KBM-7 (cell line): Measurements from ENCODE around the gene UNC13A.
"Not testable (repeated sequence)": the region's sequence is repeated elsewhere in the genome, so short reads cannot be mapped to it uniquely, and the experiment has no call there.

ENCODE experiments used
- DNase-seq: peaks from one replicate; pipeline ENCODE4 v3.0.0-alpha.2; 2015
- in situ Hi-C: fragments of 300-500 bp; cut with MboI; formaldehyde crosslinking; loops from 2 replicates; pipeline ENCODE4 v1.14.3; 2020; ENCODE audit warnings: low sequenced_read_pairs, low pct_unique_long_range_greater_than_20kb, mixed read lengths

UNC13A gene

DNA sequence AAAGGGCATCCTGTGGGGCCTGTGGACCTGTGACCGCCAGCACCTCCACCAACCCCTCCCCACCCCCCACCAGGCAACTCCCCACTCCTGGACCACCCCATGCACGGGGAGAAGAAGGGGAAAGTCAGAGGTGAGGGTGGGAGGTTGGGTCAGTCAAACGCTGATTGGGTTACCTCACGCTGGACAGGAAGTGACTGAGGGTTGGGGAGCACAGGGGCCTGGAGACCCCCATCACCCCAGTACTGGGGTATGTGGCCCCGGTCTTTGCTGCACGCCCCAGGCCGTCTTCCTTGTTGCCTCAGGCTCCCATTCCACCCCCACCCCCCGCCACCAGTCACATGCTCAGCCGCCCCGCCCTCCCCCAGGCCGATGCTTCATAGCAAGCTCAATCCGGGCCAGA is 73.7 kb downstream of the UNC13A start:
- in situ Hi-C loops = no loop called here

DNA sequence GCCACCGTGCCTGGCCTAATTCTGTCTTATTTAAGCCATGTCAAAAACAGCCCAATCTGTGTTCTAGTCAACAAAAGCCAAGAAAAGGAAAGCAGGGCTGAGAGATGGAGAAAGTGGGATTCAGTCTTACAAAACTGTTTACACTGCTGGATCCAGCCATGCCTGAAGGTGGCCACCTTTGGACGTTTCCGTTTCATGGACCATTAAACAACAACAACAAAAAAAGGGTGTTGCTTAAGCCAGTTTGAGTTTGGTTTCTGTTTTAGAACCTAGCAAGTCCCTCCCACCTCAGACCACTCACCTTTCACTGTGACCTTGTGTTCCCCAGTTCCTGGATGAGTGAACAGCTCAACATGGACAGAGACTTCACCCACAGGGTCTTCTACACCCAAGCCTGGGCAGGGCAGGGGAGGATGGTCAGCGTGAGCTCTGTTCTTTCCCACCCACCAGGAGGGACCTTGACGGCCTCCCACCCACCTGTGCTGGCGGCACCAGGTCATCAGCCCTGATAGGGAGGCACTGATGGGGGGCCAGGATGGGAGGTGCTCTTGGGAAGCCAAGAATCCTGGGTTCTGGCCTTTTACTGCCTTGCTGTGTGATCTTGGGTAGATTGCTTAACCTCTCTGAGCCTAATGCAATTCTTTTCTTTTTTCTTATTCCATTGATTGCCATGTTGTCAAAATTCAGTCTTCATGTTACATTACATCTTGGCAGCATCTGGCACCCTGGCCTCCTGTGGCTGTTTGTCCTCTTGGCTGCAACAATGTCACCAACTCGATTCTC is 76.5 kb downstream of the UNC13A start:
- in situ Hi-C loops = no loop called here
- DNase-seq = no peak

More for the DNA sequence above, 73.7 kb downstream of the UNC13A start:
- DNase-seq = no peak

DNA sequence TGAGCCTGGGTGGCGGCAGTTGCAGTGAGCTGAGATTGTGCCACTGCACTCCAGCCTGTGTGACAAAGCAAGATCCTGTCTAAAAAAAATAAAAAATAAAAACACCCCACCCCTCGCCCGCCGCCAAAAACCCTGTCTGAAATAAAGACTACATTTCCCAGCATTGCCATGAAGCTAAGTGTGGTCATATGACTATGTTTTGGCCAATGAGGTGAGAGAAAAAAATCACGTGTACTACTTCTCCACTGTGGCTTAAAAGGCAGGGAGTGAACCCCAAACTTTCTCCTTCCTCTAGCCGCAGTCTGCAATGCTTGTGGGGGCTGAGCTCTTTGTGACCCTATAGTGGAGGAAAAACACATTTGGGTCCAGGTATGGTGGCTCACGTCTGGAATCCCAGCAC is 77.8 kb downstream of the UNC13A start:
- in situ Hi-C loops = no loop called here
- no peak for DNase-seq

DNA sequence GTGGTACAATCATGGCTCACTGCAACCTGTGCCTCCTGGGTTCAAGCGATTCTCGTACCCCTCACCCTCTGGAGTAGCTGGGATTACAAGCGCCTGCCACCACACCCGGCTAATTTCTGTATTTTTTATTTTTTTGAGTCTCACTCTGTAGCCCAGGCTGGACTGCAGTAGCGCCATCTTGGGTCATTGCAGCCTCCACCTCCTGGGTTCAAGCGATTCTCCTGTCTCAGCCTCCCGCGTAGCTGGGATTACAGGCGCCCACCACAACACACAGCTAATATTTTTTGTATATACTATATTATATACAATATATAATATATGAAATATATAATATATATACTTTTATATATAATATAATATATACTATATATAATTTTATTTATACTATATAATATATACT is 80.2 kb downstream of the UNC13A start:
- no peak for DNase-seq

DNA sequence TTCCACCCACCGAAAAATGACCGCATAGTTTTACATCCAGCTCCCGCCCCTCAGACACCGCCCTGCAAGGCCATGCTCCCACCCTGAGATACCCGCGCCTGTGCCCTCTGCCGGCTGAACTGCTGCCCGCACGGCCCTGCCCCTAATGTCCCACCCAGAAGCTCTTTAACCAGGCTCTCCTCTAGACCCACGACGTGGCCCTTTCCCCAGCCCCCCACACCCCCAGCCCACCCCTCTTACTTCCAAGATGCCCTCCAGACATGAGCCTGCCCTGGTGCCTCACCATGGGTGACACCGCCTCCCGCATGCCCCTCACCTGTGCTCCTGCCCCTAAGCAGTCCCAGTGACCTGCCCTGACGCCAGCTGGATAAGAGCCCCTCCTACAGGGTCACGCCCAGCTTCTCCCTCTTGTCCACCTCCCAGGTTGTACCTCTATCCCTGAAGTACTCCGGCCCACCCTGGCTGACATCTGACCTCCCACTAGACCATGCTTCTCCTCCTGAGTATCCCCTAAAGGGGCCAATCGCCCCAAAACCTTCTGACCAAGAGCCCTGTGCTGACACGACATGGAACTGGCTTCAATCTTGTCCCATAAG is 81.5 kb downstream of the UNC13A start:
- no peak for DNase-seq
- in situ Hi-C loops = no loop called here

More for the DNA sequence above, 80.2 kb downstream of the UNC13A start:
- in situ Hi-C loops = no loop called here

DNA sequence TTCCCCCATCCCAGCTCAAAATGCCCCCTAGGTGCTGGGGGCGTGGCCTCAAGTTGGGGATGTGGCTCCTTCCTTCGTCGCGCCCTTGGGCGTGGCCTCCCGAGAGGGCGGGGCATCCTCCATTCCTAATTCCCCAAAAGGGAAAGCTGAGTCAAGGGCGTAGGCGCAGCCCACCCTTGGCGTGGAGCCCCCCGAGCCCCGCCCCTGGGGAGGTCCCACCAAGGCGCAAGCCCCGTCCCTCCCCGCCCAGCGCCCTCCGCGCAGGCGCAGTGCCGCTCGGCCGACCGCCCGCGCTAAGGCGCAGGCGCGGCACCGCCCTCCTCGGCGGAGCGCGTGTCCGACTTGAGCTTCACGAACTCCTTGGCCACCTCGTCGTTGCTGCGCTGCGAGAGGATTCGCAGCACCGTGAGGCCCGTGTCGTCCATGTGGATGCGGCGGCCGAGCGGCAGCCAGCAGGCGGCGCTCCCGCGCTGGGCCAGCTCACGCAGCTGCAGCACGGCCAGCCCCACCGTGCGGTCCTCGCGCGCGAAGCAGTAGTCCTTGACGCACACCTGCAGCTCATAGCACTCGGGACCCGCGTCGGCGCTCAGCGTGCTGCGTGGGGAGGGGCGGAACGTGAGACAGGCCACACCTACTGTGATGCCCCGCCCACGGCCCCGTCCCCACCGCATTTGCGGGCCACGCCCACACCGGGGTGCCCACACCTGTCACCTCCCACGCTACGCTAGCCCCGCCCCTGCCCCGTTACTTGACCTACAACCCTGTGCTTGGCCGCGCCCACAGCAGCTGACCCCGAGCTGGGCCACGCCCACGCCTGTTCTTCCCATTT is 82.2 kb downstream of the UNC13A start:
- peak; percentile 94 for DNase-seq
- in situ Hi-C loops = no loop called here

DNA sequence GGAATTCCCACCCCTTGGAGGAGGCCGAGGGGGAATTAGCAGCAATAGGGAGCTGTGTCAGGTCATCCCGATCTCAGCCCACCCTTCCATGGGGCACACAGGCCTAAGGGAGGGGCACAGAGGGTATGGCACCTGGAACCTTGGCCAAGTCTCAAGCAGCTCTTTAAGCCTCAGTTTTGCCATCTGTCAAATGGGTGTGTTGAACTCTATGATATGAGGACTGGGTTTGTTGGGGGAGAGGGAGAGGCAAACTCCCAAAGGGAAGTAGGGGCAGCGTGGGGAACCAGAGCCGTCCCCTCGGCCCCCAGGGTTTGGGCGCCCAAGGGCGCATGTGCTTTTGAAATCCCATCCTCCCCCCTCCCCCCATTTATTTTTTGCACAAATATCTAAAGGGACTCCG is 83.0 kb downstream of the UNC13A start:
- in situ Hi-C loops = no loop called here
- DNase-seq = no peak

DNA sequence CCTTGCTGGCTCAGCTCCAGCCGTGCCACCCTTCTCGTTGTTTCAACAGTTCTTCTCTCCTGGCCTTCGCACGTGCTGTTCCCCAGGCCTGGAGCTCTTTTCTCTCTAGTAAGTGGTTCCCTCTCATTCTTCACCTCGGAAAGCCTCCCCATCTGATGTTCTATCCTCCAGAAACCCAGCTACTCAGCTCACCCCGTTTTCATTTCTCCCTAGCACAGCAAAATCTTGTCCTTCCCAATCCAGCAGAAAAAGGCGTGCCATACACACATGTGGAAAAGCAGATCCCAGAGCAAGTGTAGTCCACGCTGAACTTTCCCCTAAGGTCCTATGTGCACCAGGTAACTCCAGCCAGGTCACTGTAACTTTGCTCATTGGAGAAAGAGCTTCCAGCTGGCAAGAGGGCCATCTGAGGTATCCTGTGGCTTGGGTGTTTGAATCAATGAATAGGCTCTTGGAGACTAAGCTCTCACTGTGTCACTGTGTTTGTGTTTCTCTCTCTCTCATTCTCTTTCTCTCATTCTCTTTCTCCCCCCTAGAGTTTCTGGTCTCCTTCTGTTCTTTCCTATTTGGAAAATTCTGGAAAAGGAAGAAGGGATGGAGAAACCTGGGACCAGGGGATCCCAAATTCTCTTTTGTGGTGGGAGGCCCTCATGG is 83.7 kb downstream of the UNC13A start:
- no peak for DNase-seq
- in situ Hi-C loops = no loop called here

DNA sequence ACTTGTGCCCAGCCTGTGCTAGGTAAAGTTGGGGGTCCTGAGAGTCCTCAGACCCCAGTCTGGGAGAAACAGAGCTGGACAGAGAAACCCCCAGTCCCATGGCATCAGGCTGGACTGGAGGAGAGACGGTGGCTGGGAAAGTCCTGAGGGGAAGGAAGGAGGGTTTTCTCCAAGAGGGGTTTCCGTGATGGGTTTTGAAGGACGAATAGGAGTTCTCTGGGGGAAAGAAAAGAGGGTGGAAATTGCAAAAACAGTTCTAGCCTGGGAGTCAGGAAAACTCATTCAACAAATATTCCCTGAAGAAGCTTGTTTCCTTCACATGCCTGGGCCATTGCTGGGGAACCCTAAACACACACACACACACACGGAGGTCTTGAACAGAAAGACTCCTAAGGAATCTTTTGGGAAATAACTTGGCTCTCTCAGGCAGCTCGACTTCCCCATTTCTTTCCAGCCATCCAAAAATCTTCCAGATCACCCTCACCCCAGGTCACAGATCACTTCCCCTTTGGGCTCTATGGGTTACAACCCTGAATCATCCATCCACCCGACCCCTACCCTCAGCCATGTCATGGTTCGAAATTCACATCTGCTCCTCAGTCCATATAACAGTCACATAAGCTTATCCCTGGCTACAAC is 85.2 kb downstream of the UNC13A start:
- in situ Hi-C loops = no loop called here
- peak; percentile 42 for DNase-seq

DNA sequence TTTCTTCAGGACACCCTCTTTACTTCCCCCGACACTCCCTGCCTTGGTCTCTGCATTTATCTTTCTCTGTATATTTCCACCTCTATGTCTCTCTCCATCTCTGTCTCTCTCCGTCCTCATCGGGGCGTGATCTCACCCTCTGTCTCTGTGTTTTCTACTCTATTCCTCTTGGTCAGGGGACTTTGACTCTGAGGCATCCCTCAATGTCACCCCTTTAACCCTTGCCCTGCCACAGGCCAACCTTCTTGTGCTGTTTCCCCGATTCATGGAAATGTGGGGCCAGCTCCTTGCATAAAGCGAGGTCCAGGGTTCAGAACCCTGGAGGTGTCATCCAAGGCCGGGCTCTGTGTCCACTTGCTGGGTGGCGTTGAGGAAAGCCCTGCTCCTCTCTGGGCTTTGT is 85.9 kb downstream of the UNC13A start:
- in situ Hi-C loops = no loop called here

DNA sequence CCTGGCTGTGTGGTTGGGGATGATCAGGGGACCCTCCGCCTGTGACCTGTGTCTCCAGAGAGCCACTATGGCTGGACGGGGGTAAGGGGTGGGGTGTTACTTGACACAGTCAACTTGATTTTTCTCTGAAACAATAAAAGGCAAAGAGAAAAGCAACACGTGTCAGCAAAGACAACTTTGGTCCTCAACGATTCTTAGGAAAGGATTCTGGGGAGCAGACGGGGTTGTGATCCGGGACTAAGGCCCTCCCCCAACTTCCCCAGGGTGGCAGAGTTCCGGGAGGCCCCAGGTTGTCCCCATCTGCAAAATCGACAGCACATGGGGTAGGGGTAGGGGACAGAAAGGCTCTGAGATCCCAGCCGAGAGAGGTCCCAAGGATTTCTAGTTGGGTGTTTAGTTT is 86.5 kb downstream of the UNC13A start:
- DNase-seq = no peak
- in situ Hi-C loops = no loop called here

More for the DNA sequence above, 85.9 kb downstream of the UNC13A start:
- DNase-seq = no peak

DNA sequence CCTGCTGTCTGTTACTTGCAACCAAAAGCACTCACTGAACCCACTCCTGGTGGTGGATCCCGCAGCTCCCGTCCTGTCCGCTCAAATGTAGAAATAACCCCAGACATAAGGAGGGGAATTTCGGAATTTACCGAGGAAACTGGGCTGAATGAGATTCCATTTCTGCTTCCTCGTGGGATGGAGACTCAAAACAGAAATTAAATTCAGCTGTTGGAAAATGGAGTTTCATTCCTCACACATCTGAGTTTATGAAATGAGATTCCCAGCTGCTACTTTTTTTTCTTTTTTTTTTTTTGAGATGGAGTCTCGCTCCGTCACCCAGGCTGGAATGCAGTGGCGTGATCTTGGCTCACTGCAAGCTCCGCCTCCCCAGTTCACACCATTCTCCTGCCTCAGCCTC is 88.4 kb downstream of the UNC13A start:
- in situ Hi-C loops = no loop called here
- DNase-seq = no peak

DNA sequence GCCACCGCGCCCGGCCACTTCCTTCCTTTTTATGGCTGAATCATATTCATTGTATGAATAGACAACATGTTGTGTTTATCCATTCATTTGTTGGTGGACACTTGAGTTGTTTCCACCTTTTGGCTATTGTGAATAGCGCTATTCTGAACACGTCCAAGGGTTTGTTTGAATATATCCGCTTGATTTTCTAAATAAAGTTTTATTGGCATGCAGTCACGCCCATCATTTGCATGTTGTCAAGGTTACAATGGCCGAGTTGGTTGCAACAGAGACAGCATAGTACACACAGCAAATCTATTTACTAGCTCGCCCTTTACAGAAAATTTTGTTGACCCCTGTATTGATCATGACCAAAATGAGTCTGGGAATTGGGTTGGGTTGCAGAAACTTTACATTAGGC is 89.2 kb downstream of the UNC13A start:
- in situ Hi-C loops = no loop called here
- DNase-seq = no peak

DNA sequence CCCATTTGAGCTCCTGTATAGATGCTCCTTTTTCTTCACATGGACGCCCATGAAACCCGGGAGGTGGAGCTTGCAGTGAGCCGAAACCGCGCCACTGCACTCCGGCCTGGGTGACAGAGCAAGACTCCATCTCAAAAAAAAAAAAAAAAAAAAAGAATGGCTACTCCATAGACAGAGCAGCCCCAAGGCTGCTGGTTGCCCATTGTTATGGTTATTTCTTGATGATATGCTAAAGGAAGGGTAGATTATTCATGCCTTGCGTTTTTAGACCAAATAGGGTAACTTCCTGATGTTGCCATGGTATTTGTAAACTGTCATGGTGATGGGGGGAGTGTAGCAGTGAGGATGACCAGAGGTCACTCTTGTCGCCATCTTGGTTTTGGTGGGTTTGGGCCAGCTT is 90.1 kb downstream of the UNC13A start:
- DNase-seq, in situ Hi-C loops: not testable (repeated sequence)

DNA sequence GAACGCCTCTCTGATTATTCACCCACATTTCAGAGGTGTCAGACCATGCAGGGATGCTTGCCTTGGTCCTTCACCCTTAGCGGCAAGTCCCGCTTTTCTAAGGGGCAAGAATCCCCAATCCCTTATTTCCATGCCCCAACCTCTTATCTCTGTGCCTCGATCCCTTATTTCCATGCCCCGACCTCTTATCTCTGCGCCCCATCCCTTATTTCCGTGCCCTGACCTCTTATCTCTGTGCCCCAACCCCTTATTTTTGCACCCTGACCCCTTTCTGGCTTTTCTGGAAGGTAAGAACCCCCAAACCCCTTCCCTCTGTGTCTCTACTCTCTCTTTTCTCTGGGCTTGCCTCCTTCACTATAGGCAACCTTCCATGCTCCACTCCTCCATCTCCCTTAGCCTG is 93.9 kb downstream of the UNC13A start:
- DNase-seq, in situ Hi-C loops: not testable (repeated sequence)

DNA sequence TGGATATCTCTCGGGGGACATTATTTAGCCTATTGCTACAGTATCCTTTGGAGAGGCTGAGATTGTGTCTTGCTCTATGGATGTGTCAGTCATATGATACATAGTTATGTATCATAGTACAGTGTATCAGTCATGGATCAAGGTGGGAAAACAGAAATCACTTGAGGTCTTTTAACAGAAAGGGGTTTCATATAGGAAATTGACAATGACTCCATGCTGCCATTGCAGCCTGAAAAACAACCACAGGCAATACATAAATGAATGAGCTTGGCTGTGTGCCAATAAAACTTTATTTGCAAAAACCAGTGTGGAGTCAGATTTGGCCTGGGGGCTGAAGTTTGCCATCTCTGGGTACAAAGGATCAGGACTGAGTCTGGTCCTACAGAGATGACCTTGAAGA is 97.3 kb downstream of the UNC13A start:
- in situ Hi-C loops = no loop called here
- DNase-seq = no peak

DNA sequence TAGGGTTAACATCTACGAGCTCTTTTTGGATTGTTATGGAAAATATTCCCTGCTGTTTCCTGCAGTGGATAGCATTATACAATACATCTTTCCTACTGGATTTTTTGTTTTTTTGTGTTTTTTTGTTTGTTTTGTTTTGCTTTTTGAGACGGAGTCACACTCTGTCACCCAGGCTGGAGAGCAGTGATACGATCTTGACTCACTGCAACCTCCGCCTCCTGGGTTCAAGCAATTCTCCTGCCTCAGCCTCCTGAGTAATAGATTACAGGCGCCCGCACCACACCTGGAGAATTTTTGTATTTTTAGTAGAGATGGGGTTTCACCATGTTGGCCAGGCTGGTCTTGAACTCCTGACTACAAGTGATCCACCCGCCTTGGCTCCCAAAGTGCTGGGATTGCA is 102.8 kb downstream of the UNC13A start:
- in situ Hi-C loops, DNase-seq: not testable (repeated sequence)

DNA sequence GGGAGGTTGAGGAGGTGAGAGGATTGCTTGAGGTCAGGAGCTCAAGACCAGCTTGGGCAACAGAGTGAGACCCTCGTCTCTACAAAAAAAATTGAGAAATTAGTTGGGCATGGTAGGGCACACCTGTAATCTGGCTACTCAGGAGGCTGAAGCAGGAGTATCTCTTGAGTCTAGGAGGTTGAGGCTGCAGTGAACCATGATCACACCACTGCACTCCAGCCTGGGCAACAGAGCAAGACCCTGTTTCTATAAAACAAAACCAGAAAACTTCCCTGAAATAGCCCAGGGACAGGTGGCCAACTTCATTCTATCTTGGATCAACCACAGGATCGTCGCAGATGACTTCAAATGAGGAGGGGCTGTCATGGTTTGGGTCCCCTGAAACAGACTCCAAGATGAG is 104.0 kb downstream of the UNC13A start:
- DNase-seq = no peak
- in situ Hi-C loops = no loop called here

DNA sequence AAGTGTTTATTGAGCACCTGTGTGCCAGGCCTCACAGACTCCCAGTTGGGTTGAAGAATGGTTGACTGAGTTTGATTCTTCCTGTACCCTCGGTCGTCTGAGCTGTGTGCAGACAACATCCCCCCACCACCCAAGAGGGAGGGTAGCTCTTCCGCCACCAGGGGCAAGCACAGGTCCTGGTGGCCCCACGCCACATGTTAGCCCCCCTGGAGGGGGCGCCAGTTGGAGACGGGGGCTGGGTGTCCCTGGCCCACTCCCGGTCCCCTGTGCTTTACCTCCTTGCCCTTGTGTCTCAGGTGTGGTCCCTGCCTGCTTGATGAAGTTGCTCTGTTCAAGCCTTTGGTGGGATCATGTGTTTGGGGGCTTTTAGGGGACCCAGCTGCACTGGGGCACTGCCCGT is 105.5 kb downstream of the UNC13A start:
- DNase-seq = no peak
- in situ Hi-C loops = no loop called here
